ENCODE data around the gene TMEM51. TPM values are rescaled to one million over a fixed set of nuclear protein-coding genes. Genes with fewer than 3 reads are reported as not detected.

TMEM51 gene
- total and polyA plus RNA-seq, 9 of the 15 experiments (the other 6 are each of a cell fraction or from before 2014, with no cell fraction given), result 0.06 to 1.4 (median 0.58) TPM

DNA sequence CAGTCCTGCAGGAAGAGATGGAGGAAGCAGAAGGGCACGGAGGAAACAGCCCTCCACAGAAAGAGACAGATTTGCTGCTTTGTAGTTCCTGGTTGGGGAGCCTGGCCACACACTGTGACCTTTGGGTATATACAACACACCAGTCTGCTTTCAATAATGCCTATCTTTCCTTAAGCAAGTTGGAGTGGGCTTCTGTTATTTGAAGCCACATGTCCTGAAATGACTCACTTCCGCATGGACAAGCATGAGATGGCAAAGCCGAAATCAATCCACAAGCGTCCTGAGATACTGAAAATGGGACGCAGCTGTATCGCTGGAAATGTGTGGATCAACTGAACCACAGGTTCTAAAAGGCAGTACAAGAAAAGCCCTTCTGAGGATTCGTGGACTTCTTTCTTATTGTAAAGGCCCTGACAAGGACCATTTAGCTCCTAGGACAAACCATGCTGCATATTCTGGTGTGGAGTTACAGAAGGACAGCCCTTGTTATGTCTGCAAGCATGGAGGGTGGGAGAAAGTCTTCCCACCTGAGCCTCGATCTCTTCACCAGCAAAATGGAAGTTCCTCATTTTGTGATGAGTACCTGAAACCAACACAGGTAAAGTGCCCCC lies 70.8 kb downstream of the TMEM51 start (continued):
- TF ChIP-seq MGA (IDR thresholded peaks at IDR 0.05) (peak; percentile 58), MYC (IDR thresholded peaks at IDR 0.05; ENCODE audit: low read depth, low read length) (peak; percentile 37; the same call in 1 of the 2 replicates), MYC (CRISPR knock-in tag; IDR thresholded peaks at IDR 0.05; ENCODE audit: borderline replicate concordance, low read depth) (no peak), ZNF239 (CRISPR knock-in tag; IDR thresholded peaks at IDR 0.05) (peak; percentile 96), L3MBTL2 (IDR thresholded peaks at IDR 0.05) (peak; percentile 38; the same call in 1 of the 2 replicates), MAX (CRISPR knock-in tag; IDR thresholded peaks at IDR 0.05) (peak; percentile 54; the same call in 1 of the 2 replicates), ETV5 (CRISPR knock-in tag; IDR thresholded peaks at IDR 0.05; ENCODE audit: low read depth) (peak; percentile 68), EP400 (IDR thresholded peaks at IDR 0.05) (peak; percentile 38; the same call in 1 of the 2 replicates), MITF (IDR thresholded peaks at IDR 0.05) (no peak), ZNF232 (CRISPR knock-in tag; IDR thresholded peaks at IDR 0.05) (no peak)
- TF ChIP-seq, protein P1, sequence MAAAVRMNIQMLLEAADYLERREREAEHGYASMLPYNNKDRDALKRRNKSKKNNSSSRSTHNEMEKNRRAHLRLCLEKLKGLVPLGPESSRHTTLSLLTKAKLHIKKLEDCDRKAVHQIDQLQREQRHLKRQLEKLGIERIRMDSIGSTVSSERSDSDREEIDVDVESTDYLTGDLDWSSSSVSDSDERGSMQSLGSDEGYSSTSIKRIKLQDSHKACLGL (CRISPR knock-in tag; IDR thresholded peaks at IDR 0.05; ENCODE audit: borderline replicate concordance, poor library complexity, severe bottlenecking), result no peak
